ENCODE results near the gene WASHC4. TPM values are rescaled to one million over a fixed set of nuclear protein-coding genes. Genes with fewer than 3 reads are reported as not detected.

WASHC4 gene
- total RNA-seq, 1 experiment from 2014 or later: 42.9 TPM

GRCh38 chr12:105162174-105162573 lies 54.6 kb downstream of the WASHC4 start:
- DNase-seq (ENCODE audit: low spot score) (no peak), ATAC-seq (no peak)
- no peaks in the 10 kb centered on the region for H3K27me3 Mint-ChIP-seq (ENCODE audit: low read depth)
- CTCF ChIA-PET: no interaction called here
- no peaks in the 10 kb centered on the region for H3K9me3 Mint-ChIP-seq
- no peak overlapping the region for H3K4me3 Mint-ChIP-seq
- no peak overlapping the region for H3K27ac Mint-ChIP-seq
- H3K4me1 Mint-ChIP-seq: peaks cover 5% of the 10 kb centered on the region
- H3K36me3 Mint-ChIP-seq: peaks cover 64% of the 10 kb centered on the region
- TF ChIP-seq MXD4 (CRISPR knock-in tag; IDR thresholded peaks at IDR 0.05; ENCODE audit: borderline replicate concordance): no peak
- TF ChIP-seq OVOL2 (CRISPR knock-in tag; IDR thresholded peaks at IDR 0.05; ENCODE audit: borderline replicate concordance): no peak
- no peak for TF ChIP-seq ZNF671 (CRISPR knock-in tag; IDR thresholded peaks at IDR 0.05)
- no peak for TF ChIP-seq SMAD4 (CRISPR knock-in tag; IDR thresholded peaks at IDR 0.05)
- no peak for TF ChIP-seq ZNF281 (CRISPR knock-in tag; IDR thresholded peaks at IDR 0.05)
- TF ChIP-seq, protein P1, sequence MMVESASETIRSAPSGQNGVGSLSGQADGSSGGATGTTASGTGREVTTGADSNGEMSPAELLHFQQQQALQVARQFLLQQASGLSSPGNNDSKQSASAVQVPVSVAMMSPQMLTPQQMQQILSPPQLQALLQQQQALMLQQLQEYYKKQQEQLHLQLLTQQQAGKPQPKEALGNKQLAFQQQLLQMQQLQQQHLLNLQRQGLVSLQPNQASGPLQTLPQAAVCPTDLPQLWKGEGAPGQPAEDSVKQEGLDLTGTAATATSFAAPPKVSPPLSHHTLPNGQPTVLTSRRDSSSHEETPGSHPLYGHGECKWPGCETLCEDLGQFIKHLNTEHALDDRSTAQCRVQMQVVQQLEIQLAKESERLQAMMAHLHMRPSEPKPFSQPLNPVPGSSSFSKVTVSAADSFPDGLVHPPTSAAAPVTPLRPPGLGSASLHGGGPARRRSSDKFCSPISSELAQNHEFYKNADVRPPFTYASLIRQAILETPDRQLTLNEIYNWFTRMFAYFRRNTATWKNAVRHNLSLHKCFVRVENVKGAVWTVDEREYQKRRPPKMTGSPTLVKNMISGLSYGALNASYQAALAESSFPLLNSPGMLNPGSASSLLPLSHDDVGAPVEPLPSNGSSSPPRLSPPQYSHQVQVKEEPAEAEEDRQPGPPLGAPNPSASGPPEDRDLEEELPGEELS (CRISPR knock-in tag; IDR thresholded peaks at IDR 0.05): no peak
- TF ChIP-seq IRF2 (CRISPR knock-in tag; IDR thresholded peaks at IDR 0.05; ENCODE audit: borderline replicate concordance, low read depth): no peak
- TF ChIP-seq, protein P2, sequence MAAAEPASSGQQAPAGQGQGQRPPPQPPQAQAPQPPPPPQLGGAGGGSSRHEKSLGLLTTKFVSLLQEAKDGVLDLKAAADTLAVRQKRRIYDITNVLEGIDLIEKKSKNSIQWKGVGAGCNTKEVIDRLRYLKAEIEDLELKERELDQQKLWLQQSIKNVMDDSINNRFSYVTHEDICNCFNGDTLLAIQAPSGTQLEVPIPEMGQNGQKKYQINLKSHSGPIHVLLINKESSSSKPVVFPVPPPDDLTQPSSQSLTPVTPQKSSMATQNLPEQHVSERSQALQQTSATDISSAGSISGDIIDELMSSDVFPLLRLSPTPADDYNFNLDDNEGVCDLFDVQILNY (CRISPR knock-in tag; IDR thresholded peaks at IDR 0.05): no peak
- TF ChIP-seq SMAD3 (CRISPR knock-in tag; IDR thresholded peaks at IDR 0.05; ENCODE audit: borderline replicate concordance): no peak
- TF ChIP-seq CBFB (CRISPR knock-in tag; IDR thresholded peaks at IDR 0.05; ENCODE audit: low read depth): no peak
- no peak for TF ChIP-seq SP1 (CRISPR knock-in tag; conservative IDR thresholded peaks at IDR 0.05)
- no peak for TF ChIP-seq CREM (CRISPR knock-in tag; IDR thresholded peaks at IDR 0.05)
- no peak for TF ChIP-seq ZNF138 (CRISPR knock-in tag; conservative IDR thresholded peaks at IDR 0.05)
- TF ChIP-seq ESRRA (CRISPR knock-in tag; IDR thresholded peaks at IDR 0.05; ENCODE audit: borderline replicate concordance): no peak
- TF ChIP-seq PRRX2 (CRISPR knock-in tag; IDR thresholded peaks at IDR 0.05): no peak
- TF ChIP-seq NFATC4 (CRISPR knock-in tag; IDR thresholded peaks at IDR 0.05): no peak
- TF ChIP-seq, protein P3, sequence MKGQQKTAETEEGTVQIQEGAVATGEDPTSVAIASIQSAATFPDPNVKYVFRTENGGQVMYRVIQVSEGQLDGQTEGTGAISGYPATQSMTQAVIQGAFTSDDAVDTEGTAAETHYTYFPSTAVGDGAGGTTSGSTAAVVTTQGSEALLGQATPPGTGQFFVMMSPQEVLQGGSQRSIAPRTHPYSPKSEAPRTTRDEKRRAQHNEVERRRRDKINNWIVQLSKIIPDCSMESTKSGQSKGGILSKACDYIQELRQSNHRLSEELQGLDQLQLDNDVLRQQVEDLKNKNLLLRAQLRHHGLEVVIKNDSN (CRISPR knock-in tag; IDR thresholded peaks at IDR 0.05): no peak
- TF ChIP-seq ZBTB43 (CRISPR knock-in tag; IDR thresholded peaks at IDR 0.05): no peak
- TF ChIP-seq, protein P4, sequence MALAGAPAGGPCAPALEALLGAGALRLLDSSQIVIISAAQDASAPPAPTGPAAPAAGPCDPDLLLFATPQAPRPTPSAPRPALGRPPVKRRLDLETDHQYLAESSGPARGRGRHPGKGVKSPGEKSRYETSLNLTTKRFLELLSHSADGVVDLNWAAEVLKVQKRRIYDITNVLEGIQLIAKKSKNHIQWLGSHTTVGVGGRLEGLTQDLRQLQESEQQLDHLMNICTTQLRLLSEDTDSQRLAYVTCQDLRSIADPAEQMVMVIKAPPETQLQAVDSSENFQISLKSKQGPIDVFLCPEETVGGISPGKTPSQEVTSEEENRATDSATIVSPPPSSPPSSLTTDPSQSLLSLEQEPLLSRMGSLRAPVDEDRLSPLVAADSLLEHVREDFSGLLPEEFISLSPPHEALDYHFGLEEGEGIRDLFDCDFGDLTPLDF (CRISPR knock-in tag; IDR thresholded peaks at IDR 0.05): no peak
- POLR2A ChIA-PET: no interaction called here
